GM18870 (cell line): Measurements from ENCODE around the gene HYPK.
"Not testable (repeated sequence)": the region's sequence is repeated elsewhere in the genome, so short reads cannot be mapped to it uniquely, and the experiment has no call there.

ENCODE experiments used
- ATAC-seq: cut with Tn5 transposase; IDR thresholded peaks from one replicate; pipeline ENCODE4 v1.9.1; 2021; ENCODE audit warnings: moderate library complexity; ENCODE audit not compliant: unreplicated experiment

Gene HYPK

DNA sequence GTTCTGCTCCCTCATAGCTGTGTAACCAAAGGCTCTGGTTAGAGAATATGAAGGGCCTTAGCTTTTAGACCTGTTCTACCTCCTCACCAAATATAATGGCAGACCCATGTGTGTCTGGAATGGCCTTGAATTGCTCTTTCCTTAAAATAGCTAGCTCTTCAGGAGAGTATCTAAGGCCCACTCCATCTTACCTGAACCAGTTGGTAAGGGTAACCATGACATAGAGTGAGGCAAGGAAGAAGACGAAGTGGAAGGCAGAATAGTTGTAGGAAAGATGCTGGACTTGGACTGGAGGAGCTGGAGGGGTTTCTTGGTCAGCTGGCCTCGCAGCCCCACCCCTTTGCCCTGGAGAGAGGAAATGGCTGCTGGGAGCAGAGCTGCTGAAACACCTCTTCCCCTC, 5.2 kb upstream of the HYPK start:
- no peak for ATAC-seq

DNA sequence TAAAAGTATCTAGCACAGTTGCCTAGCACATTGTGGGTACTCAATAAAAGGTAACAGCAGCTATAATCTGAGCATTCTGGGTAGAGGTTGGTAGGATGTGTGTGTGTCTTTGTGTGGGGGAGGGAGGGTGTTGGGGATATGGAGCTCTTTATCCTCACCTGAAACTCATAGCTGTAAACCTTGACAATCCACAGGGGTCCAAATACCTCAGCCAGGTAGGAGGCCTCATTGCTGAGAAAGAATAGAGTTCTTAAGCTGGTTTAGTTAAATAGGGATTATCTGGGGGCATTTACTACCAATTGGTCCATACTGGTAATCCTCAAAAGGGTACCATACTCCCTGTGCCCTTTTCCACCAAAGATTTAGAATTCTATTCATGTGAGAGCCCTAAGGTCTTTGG, 4.4 kb upstream of the HYPK start:
- no peak for ATAC-seq

DNA sequence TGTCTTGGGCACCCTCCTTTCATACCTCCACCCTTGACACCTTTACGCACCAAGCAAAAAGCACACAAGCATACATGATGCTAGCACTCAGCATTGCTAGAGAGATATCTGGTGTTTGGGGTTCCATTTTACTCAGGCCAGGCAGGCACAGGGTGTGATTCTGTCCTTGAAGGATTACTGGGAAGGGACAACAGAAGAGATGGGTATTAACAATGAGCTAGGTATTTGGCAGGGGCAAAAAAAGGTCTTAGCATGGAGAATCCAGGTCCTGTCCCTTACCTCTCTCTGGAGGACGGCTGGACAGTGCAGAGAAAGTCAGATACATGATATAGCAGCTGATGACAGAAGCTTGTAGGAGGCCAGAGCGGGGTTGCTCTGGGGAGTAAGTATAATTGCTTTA, 3.8 kb upstream of the HYPK start:
- ATAC-seq = no peak

DNA sequence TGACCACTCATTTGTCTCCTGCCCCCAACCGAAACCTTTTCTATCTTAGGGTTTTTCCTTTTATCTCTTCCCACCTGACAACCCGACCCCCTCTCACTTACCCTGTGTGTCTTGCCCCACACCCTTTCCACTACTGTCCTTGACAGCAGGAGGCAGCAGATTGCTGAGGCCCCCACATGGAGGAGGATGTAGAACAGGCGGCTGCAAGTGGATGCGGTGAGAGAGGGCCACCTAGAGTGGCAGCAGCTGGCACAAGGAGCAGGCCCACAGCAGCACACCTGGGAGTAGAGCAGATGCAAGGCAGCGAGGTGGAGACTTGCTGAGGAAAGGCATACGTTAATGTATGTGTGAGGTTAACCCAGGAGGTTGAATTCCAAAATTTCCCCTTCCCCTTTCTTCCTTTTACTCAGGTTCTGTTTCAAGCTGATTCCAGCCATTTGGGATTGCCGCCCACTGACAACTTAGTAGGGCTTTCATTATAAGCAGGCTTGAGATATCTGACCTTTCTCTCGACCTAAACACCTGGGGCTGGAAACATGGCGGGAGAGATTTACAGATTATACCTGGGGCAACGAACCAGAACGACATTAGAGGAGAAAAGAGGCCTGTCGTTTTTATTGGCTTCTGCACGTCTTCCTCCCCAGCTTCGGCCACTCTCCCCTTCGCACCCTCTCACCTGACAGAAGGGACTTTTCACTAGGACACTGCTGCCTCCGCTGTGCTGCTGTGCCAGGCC, 1.0 kb upstream of the HYPK start:
- ATAC-seq = no peak

DNA sequence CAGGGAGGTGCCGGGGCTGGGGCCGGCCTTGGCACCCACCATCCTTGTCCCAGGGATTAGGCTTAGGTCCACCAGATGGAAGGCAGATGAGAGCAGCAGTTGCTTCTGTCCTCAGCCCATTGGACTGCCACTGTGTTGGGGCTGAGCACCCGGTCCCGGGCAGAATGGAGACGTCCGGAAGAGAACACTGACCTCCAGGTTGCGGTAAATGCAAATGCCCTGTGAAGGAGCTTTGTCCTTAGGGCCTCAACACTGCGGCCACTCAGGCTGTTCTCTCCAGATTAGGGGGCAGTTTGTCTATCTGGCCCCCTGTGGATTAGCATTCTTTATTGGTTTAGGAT, 484 bp upstream of the HYPK start, which contains the start of gene SERINC4:
Gene SERINC4, minus strand, starts transcription at position 276 of the 341 bp plus-strand sequence. Its CDS starts 234 bp downstream, at position 42.
- ATAC-seq = no peak

DNA sequence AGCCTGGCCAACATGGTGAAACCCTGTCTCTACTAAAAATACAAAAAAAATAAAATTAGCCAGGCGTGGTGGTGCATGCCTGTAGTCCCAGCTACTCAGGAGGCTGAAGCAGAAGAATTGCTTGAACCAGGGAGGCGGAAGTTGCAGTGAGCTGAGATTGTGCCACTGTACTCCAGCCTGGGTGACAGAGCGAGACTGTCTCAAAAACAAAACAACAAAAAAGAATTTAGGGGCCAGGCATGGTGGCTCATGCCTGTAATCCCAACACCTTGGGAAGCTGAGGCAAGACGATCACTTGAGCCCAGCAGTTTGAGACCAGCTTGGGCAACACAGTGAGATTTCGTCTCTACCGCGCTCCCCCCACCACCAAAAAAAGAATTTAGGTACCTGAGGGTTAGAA, 2.3 kb downstream of the HYPK start:
- not testable (repeated sequence) for ATAC-seq

DNA sequence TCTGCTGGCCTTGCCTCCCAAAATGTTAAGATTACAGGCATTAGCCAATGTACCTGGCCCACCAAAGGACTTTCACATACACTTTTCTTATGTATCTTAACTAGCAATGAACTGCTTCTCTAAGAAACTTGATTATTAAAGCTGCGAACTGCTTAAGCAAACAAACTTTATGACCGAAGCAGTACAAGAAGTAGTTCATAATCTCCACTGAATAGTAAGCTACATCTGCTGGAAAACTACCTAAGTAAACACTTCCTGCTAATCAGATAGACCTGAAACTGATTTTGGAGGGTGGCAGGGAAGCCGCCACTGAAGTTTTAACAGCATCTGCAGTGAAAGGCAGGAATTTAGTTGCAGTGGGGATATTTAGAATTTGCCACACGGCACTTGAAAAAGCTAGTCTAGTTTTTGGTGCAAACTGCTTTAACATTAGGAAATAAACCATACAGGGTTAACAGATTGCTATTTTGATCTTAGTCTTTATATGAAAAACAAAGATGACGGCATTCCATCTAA, 8.1 kb downstream of the HYPK start:
- ATAC-seq = no peak

DNA sequence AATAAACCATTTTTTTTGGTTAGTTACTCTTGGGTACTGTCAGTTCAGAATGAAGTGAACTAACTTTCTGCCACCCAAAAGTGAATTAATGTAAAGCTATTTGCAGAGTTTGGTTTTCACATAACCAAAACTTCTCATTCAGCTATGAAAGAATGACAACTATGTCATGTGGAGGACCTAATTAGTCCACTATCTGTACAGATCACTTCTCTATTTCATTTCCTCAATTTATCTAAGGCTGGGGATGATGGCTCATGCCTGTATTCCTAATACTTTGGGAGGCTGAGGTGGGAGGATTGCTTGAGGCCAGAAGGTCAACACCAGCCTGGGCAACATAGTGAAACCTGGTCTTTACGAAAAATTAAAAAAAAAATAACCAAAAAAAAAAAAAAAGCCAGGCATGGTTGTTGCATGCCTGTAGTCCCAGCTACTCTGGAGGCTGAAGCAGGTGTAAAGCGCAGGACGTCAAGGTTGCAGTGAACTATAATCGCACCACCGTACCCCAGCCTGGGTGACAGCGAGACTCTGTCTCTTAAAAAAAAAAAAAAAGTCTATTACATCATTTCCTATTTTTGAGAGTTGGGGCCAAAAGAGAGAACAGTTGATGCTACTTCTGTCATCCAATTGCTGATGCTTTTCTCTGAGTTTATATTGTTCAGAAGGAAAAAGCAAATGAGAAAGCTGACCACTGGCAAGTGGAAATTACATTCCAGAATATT, 8.7 kb downstream of the HYPK start:
- ATAC-seq = no peak

DNA sequence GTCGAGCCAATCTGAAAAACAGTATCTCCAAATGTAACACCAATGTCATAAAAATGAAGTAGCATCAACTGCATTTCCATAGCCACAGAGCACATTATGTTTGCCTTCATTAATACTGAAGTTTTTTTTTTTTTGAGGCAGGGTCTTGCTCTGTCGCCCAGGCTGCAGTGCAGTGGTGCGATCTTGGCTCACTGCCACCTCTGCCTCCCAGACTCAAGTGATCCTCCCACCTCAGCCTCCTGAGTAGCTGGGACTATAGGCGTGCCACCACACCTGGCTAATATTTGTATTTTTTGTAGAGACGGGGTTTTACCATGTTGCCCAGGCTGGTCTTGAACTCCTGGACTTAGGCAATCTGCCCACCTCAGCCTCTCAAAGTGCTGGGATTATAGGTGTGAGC, 14.7 kb downstream of the HYPK start:
- not testable (repeated sequence) for ATAC-seq

DNA sequence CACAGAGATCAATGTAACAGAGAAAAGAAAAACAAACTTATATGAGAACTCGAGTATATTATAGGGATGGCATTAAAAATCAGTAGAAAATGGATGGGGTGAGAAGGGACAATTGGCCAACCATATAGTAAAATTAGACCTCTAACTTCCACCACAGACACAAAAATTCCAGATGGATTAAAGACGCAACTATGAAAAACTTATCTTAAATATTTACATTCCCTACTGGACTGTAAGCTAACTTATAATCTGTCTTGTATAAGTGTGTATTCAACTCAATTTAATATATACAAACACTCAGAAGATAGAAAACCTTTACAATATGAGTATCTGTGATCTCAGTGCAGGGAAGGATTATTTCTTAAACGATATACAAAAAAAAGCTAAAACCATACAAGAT, 21.1 kb downstream of the HYPK start:
- no peak for ATAC-seq

DNA sequence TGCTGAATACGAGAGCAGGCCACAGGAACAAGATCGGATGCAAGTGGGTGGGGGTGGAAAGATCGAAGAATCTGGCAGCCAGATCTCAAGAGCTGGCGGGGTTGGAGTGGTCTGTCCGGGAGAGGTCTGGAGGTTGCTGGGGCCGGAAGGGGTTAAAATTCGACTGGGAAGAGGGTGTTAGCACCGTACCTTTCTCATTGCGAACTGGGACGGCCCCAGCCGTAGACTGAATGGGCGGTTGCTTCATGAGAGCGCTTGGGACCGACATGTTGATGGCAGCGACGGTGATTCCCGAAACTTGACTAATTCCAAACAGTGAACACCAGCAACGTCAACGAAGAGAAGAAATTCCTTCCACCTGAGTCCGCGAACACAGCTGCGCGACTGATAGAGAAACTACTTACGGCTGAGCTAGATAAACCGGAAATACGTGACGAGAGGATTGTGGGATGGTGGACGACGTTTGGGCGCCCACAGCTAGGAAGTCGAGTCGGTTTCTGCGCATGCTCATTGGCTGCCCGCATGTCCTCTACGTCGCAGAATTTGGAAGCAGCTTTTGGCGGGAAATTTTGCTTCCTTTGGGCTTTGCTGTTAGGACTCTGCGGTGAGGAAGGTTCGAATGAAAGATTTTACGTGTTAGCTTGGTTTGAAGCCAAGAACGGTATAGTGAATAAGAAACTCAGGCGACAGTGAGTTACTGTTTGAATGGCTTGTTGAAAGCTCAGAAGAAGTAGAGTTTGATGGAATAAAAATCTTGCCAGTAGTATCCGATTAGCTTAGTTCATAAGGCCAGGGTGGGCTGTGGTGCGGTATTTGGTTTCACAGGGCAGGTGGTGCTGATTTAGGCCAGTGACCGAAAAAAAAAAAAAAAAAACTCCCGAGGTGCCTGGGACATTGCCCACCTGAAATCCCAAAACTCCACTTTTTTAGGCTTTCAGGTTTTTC, 24.2 kb downstream of the HYPK start, which contains the start of gene MFAP1:
Gene MFAP1, minus strand, starts transcription at position 389 of the 945 bp plus-strand sequence. Its CDS starts 121 bp downstream, at position 268.
- peak; percentile 57 for ATAC-seq

DNA sequence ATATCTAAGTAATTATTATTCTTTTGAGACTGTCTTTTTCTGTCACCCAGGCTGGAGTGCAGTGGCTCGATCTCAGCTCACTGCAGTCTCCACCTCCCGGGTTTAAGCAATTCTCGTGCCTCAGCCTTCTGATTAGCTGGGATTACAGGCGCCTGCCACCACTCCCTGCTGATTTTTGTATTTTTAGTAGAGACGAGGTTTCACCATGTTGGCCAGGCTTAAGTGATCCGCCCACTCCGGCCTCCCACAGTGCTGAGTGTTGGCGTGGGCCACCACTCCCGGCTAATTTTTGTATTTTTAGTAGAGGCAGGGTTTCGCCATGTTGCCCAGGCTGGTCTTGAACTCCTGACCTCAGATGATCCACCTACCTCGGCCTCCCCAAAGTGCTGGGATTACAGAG, 24.9 kb downstream of the HYPK start:
- ATAC-seq = not testable (repeated sequence)

DNA sequence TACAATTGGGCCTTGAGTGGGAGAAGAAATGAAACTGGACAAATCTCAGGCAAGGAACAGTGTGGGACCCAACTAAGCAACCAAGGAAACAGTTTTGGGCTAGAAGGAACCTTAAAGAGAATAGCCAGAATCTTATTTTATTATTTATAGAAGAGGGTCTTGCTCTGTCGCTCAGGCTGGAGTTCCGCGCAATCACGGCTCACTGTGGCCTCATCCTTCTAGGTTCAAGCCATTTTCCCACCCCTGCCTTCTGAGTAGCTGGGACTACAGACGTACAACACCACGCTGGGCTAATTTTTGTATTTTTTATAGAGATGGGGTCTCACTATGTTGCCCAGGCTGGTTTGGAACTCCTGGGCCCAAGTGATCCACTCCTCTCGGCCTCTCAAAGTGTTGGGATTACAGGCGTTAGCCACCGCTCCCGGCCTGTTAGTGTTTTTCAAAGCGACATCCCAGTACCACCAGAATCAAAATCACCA, 25.7 kb downstream of the HYPK start:
- ATAC-seq = no peak

DNA sequence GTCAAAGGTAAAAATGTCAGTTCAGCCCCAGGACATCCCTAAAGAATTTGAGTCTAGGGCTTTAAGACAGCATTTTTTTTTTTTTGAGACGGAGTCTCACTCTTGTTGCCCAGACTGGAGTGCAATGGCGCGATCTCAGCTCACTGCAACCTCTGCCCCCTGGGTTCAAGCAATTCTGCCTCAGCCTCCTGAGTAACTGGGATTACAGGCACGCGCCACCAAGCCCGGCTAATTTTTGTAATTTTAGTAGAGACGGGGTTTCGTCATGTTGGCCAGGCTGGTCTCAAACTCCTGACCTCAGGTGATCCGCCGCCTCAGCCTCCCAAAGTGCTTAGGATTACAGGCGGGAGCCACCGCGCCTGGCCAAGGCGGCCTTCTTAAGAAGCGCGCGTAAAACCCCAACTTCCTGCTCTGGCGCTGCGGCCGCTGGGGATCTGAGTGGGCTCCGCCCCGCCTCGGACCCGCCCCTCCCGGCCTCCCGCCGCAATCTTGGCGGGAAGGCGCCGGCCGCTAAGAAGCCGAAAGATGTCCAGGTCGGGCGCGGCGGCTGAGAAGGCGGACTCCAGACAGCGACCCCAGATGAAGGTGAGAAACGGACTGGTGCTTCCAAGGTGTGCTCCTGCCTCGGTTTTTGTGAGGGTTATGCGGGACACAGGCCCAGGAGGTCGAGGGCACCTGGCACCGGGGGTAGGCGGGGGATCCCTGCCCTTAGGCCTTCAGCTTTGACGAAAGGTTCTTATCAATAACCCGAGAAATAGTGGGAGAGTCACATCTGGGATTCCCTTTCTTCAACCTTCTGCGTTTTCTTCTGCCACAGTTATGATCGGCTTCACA, 26.3 kb downstream of the HYPK start, which contains the start of gene WDR76:
Gene WDR76, plus strand, starts transcription at position 495 of the 834 bp plus-strand sequence. Its CDS starts 31 bp downstream, at position 526.
- ATAC-seq = peak; percentile 35

DNA sequence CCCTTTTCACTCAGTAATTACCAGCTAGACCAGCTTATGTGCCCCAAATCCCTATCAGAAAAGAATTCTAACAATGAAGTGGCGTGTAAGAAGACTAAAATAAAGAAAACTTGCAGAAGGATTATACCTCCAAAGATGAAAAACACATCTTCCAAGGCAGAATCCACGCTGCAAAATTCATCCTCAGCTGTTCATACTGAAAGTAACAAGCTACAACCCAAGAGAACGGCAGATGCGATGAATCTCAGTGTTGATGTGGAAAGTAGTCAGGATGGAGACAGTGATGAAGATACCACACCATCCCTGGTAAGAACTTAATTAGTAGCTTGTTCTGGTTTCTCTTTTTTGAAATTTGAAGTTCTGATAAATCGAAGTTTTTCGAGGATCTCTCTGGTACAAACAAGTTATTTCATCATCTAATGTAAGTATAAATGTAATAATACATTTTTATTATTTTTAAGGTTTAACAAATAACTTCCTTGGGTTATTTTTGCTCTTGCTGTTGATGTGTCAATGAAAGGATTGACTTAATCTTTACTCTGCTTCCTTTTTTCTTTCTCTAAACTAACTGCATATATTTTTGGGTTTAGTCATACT, 27.8 kb downstream of the HYPK start:
- ATAC-seq = no peak

DNA sequence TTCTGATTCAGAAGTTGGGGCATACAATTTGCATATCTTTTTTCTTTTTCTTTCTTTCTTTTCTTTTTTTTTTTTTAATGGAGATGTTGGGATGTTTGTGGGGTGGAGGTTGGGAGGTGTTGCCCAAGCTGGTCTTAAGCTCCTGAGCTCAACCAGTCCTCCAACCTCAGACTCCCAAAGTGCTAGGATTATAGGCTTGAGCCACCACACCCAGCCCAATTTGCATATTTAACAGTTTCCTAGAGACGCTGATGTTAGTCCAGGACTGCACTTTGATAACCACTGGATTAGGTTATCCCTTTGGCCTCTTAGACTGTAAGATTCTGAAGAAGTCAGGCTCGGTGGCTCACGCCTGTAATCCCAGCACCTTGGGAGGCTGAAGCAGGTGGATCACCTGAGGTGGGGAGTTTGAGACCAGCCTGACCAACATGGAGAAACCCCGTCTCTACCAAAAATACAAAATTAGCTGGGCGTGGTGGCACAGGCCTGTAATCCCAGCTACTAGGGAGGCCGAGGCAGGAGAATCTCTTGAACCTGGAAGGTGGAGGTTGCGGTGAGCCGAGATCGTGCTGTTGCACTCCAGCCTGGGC, 29.6 kb downstream of the HYPK start:
- ATAC-seq = not testable (repeated sequence)

DNA sequence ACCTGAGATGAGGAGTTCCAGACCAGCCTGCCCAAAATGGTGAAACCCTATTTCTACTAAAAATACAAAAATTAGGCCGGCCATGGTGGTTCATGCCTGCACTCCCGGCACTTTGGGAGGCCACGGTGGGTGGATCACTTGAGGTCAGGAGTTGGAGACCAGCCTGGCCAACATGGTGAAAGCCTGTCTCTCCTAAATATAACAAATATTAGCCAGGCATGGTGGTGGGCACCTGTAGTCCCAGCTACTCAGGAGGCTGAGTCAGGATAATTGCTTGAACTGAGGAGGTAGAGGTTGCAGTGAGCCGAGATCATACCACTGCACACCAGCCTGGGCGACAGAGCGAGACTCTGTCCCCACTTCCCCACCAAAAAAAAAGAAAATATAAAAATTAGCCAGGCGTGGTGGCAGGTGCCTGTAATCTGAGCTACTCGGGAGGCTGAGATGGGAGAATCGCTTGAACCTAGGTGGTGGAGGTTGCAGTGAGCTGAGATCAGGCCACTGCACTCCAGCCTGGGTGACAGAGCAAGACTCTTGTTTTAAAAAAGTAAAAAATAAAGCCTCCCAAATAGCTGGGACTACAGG, 30.4 kb downstream of the HYPK start:
- ATAC-seq = not testable (repeated sequence)

DNA sequence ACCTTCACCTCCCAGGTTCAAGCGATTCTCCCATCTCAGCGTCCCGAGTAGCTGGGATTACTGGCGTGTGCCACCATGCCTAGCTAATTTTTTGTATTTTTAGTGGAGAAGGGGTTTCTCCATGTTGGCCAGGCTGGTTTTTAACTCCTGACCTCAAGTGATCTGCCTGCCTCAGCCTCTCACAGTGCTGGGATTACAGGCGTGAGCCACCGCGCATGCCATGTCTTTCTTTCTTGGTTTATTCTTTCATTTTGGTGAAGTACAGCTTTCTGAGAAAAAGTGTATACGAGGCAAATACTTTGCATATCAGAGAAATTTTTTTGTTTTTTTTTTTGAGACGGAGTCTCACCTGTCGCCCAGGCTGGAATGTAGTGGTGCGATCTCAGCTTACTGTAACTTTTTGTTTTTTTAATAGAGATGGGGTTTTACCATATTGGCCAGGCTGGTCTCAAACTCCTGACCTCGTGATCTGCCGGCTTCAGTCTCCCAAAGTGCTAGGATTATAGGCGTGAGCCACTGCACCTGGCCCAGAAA, 31.2 kb downstream of the HYPK start:
- not testable (repeated sequence) for ATAC-seq
